ENCODE data around the gene XKR8. TPM values are rescaled to one million over a fixed set of nuclear protein-coding genes. Genes with fewer than 3 reads are reported as not detected.

The XKR8 gene
- total and polyA plus RNA-seq, 10 of the 15 experiments (the other 5 are each of a cell fraction or from before 2014, with no cell fraction given), result 0.80 to 3.7 (median 2.6) TPM

- peak; percentile 44 to 48 (median 47); a peak in 4 of 6 replicates for TF ChIP-seq CTCF (IDR thresholded peaks at IDR 0.05 in 2 of 3, conservative IDR thresholded peaks at IDR 0.05 in 1 of 3; ENCODE audit: control insufficient read depth in 2 of 3, extremely low read depth in 1 of 3, insufficient read depth in 1 of 3, low read depth in 3 of 3, low read length in 3 of 3)
- no peak for TF ChIP-seq TAF1 (IDR thresholded peaks at IDR 0.05; ENCODE audit: borderline replicate concordance, low read depth, low read length)
- no peak for TF ChIP-seq E4F1 (IDR thresholded peaks at IDR 0.05; ENCODE audit: borderline replicate concordance, partially characterized antibody)
- TF ChIP-seq SRF (IDR thresholded peaks at IDR 0.05; ENCODE audit: low read depth in 2 of 2, low read length in 2 of 2), result no peak
- TF ChIP-seq SMAD5 (IDR thresholded peaks at IDR 0.05; ENCODE audit: low read depth), result 0 out of 2 replicates have a peak, but pooled peaks have one; percentile 38
- TF ChIP-seq SREBF1 (IDR thresholded peaks at IDR 0.05; ENCODE audit: low read length), result no peak
- peak; percentile 23 for TF ChIP-seq SP1 (IDR thresholded peaks at IDR 0.05; ENCODE audit: low read depth, low read length)
- TF ChIP-seq POLR2AphosphoS5 (IDR thresholded peaks at IDR 0.05; ENCODE audit: low read length), result peak; percentile 42; the same call in 1 of the 2 replicates
- TF ChIP-seq TBL1XR1 (IDR thresholded peaks at IDR 0.05; ENCODE audit: low read depth, low read length), result no peak
- no peak for TF ChIP-seq ZBTB40 (IDR thresholded peaks at IDR 0.05; ENCODE audit: borderline replicate concordance)
- TF ChIP-seq SMC3 (IDR thresholded peaks at IDR 0.05; ENCODE audit: borderline replicate concordance, low read length), result 0 out of 2 replicates have a peak, but pooled peaks have one; percentile 5
- no peak for TF ChIP-seq CBX3 (IDR thresholded peaks at IDR 0.05; ENCODE audit: borderline replicate concordance, low read depth)
- no peak for TF ChIP-seq BRCA1 (IDR thresholded peaks at IDR 0.05; ENCODE audit: low read depth, low read length)
- no peak for TF ChIP-seq EP300 (IDR thresholded peaks at IDR 0.05; ENCODE audit: borderline replicate concordance in 1 of 2, control insufficient read depth in 1 of 2, low read depth in 2 of 2, low read length in 2 of 2)
- 0 out of 2 replicates have a peak, but pooled peaks have one; percentile 14 for TF ChIP-seq EED (IDR thresholded peaks at IDR 0.05; ENCODE audit: low read depth)
- TF ChIP-seq NR2F1 (conservative IDR thresholded peaks at IDR 0.05), result peak; percentile 86
- TF ChIP-seq POLR2A (IDR thresholded peaks at IDR 0.05; ENCODE audit: low read depth, low read length), result peak; percentile 82
These were observed at the start of gene XKR8 (continued) for GRCh38 chr1:27959792-27960603.

Measured in GM12878 (cell line).